ENCODE data around the gene CRTAP.

DNA sequence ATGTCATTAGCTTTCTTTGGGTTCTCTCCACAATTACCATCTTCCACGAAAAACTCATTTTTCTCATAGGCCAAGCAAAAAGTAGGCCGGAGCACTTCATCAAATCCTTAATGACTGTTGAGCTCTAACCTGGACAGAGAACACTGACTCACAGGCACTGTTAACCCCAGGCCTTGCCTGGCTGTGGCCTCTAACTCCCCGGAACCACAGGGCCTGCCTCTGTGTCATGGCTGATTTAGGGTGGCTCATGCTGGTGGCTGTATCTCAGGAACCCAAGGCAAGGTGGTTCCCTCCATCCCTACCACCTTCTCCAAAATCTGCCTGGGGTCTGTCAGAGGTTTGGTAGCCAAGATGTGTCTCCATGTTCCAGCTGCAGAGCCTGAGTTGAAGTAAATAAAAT, 3.6 kb downstream of the CRTAP start:
- TF ChIP-seq, protein P1, sequence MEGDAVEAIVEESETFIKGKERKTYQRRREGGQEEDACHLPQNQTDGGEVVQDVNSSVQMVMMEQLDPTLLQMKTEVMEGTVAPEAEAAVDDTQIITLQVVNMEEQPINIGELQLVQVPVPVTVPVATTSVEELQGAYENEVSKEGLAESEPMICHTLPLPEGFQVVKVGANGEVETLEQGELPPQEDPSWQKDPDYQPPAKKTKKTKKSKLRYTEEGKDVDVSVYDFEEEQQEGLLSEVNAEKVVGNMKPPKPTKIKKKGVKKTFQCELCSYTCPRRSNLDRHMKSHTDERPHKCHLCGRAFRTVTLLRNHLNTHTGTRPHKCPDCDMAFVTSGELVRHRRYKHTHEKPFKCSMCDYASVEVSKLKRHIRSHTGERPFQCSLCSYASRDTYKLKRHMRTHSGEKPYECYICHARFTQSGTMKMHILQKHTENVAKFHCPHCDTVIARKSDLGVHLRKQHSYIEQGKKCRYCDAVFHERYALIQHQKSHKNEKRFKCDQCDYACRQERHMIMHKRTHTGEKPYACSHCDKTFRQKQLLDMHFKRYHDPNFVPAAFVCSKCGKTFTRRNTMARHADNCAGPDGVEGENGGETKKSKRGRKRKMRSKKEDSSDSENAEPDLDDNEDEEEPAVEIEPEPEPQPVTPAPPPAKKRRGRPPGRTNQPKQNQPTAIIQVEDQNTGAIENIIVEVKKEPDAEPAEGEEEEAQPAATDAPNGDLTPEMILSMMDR (conservative IDR thresholded peaks at IDR 0.05; ENCODE audit: low read length): no peak
- no peak for TF ChIP-seq EZH2phosphoT487 (IDR thresholded peaks at IDR 0.05; ENCODE audit: borderline replicate concordance)
